Activated CD8-positive, alpha-beta T cell treated with anti-CD3 and anti-CD28 coated beads for 36 hours (primary cell): Measurements from ENCODE around the gene METAP1. TPM values are rescaled to one million over a fixed set of nuclear protein-coding genes. Genes with fewer than 3 reads are reported as not detected.
"Not testable (repeated sequence)": the region's sequence is repeated elsewhere in the genome, so short reads cannot be mapped to it uniquely, and the experiment has no call there.

ENCODE experiments used
- ATAC-seq: fragments of 200-7000 bp; cut with Tn5 transposase; one replicate; pipeline ENCODE4 v1.10.0; 2021; ENCODE audit warnings: mild to moderate bottlenecking, moderate library complexity
- CTCF ChIA-PET: fragments of 350-600 bp; sonication (Branson Sonifier 250); formaldehyde crosslinking; loops from one replicate; lab custom pipeline; 2021; ENCODE audit warnings: antibody characterized with exemption; lab: Charles Lee
- POLR2A ChIA-PET: fragments of 350-600 bp; sonication (Branson Sonifier 250); formaldehyde crosslinking; loops from one replicate; lab custom pipeline; 2021; ENCODE audit warnings: antibody characterized with exemption; lab: Charles Lee
- DNase-seq: peaks from one replicate; pipeline ENCODE4 v3.0.0-alpha.2; 2020
- H3K27ac Mint-ChIP-seq: one replicate; pipeline ENCODE4 v1.8.0; 2021; ENCODE audit warnings: mild to moderate bottlenecking, mixed read lengths
- H3K27me3 Mint-ChIP-seq: one replicate; pipeline ENCODE4 v1.8.0; 2021; ENCODE audit warnings: mixed read lengths
- H3K36me3 Mint-ChIP-seq: one replicate; pipeline ENCODE4 v1.8.0; 2021; ENCODE audit warnings: low read depth, mixed read lengths
- H3K4me1 Mint-ChIP-seq: one replicate; pipeline ENCODE4 v1.8.0; 2021; ENCODE audit warnings: low read depth, mixed read lengths
- H3K4me3 Mint-ChIP-seq: one replicate; pipeline ENCODE4 v1.8.0; 2021; ENCODE audit warnings: mild to moderate bottlenecking, moderate library complexity, mixed read lengths
- H3K9me3 Mint-ChIP-seq: one replicate; pipeline ENCODE4 v1.8.0; 2021; ENCODE audit warnings: mixed read lengths
- intact Hi-C: fragments of 100-400 bp; cut with micrococcal nuclease; formaldehyde crosslinking; loops from one replicate; pipeline ENCODE4 v1.10.0; 2022
- total RNA-seq, 2 experiments: library from RNA; stranded (reverse); gene quantifications; one replicate each; pipeline ENCODE4 v1.2.3, GENCODE V29; 2021
- TF ChIP-seq, protein P1 (sequence below): fragments of 200-600 bp; IDR thresholded peaks from one replicate; pipeline ENCODE4 v1.8.0; 2022; ENCODE audit warnings: antibody characterized with exemption, mild to moderate bottlenecking

Gene METAP1
- total RNA-seq, 2 experiments from 2014 or later, result 67.1 to 70.4 TPM

DNA sequence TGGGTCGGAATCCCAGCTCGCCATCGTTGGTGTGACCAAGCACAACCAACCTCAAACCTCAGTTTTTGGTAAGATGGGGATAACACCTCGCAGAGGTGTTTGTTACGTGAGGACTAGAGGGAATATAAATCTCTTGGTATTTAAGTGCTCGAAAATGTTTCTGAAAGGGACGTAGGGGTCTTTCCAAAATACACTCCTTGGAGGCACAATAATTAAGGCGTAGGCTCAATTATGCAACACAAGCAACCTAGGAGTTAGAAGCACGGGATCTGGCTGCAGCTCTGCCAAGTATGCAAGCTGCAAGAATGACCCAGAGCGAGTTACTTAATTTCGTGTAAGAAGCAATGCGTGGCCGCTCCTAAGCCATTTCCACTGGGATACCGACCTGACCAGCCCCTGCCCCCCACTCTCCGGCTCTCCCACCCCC lies 92.5 kb downstream of the METAP1 start:
- Mint-ChIP-seq H3K4me1 (peaks cover 27% of the 10 kb centered on the region), H3K27ac (peak overlapping the region; percentile 93), H3K27me3 (no peaks in the 10 kb centered on the region), H3K4me3 (peak overlapping the region; percentile 93), H3K9me3 (no peaks in the 10 kb centered on the region), H3K36me3 (peaks cover 12% of the 10 kb centered on the region)
- ATAC-seq (peak; percentile 15), DNase-seq (peak; percentile 45)
- POLR2A ChIA-PET, result interaction anchor here (0.6 to 2.5 kb wide), 8 partner anchors 9 to 323 kb away, joined by 3 to 22 read pairs (median 6); partner anchors contain the start of genes EIF4E and METAP1
- TF ChIP-seq, protein P1, sequence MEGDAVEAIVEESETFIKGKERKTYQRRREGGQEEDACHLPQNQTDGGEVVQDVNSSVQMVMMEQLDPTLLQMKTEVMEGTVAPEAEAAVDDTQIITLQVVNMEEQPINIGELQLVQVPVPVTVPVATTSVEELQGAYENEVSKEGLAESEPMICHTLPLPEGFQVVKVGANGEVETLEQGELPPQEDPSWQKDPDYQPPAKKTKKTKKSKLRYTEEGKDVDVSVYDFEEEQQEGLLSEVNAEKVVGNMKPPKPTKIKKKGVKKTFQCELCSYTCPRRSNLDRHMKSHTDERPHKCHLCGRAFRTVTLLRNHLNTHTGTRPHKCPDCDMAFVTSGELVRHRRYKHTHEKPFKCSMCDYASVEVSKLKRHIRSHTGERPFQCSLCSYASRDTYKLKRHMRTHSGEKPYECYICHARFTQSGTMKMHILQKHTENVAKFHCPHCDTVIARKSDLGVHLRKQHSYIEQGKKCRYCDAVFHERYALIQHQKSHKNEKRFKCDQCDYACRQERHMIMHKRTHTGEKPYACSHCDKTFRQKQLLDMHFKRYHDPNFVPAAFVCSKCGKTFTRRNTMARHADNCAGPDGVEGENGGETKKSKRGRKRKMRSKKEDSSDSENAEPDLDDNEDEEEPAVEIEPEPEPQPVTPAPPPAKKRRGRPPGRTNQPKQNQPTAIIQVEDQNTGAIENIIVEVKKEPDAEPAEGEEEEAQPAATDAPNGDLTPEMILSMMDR, result no peak
- intact Hi-C loops, result no loop called here
- CTCF ChIA-PET, result interaction anchor here (1.1 to 2.0 kb wide), 4 partner anchors 32 to 945 kb away, joined by 3 to 15 read pairs (median 4); partner anchors contain the start of genes METAP1 and STPG2

DNA sequence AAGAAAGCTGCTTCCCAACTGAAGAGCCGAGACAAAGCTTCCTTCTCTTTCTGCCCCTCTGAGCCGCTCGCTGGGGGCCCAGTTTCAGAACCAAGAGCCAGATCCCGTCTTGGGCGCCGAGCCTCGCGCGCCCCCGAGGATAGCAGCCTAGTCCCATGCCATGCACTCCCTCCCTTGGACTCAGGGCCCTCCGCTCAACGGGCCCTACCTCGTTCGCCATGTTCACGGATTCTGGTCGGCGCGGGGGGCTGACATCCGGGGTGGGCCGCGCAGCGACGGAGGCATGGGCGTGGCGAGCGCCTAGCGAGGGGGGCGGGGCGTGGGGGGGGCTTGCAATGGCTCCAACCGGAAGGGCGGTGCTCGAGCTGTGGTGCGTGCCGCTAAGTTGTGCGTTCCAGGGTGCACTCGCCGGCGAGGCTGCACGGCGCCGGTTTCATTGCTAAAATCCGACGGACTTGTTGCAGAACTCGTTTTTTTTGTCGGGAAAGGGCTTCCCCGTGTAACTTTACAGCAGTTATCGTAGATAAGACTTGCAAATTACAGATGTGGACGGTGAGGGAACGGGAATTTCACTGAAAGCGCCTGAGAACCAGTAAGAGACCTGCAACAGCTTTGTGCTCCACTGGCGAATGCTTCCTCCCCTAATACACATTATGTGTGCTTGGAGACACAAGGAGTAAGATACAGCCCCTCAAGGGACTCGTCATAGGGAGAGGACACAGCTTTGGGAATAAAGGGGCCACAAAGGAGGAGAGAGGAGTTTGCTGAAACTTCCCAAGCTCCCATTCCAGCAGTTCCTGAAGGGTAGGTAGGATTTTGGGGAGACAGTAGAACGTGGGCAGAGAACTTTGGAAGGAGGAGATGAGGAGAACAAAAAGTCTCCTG lies 93.2 kb downstream of the METAP1 start, which contains the start of gene ADH5:
ADH5 (minus strand) TSS at position 308 of the 885 bp plus-strand sequence; CDS start at position 220, 88 bp downstream.
- Mint-ChIP-seq H3K4me1 (peaks cover 27% of the 10 kb centered on the region), H3K9me3 (no peaks in the 10 kb centered on the region), H3K27ac (peak within 1 kb of the TSS; percentile 93), H3K36me3 (peaks cover 12% of the 10 kb centered on the region), H3K27me3 (no peaks in the 10 kb centered on the region), H3K4me3 (peak within 1 kb of the TSS; percentile 93)
- DNase-seq (peak; percentile 95), ATAC-seq (peak; percentile 97)
- TF ChIP-seq, protein P1, result no peak
- CTCF ChIA-PET, result interaction anchor here (1.1 to 2.0 kb wide), 4 partner anchors 33 to 945 kb away, joined by 3 to 15 read pairs (median 4); partner anchors contain the start of genes METAP1 and STPG2
- intact Hi-C loops, result no loop called here
- POLR2A ChIA-PET, result interaction anchor here (0.6 to 2.5 kb wide), 9 partner anchors 10 to 323 kb away, joined by 3 to 22 read pairs (median 6); partner anchors contain the start of genes EIF4E and METAP1

DNA sequence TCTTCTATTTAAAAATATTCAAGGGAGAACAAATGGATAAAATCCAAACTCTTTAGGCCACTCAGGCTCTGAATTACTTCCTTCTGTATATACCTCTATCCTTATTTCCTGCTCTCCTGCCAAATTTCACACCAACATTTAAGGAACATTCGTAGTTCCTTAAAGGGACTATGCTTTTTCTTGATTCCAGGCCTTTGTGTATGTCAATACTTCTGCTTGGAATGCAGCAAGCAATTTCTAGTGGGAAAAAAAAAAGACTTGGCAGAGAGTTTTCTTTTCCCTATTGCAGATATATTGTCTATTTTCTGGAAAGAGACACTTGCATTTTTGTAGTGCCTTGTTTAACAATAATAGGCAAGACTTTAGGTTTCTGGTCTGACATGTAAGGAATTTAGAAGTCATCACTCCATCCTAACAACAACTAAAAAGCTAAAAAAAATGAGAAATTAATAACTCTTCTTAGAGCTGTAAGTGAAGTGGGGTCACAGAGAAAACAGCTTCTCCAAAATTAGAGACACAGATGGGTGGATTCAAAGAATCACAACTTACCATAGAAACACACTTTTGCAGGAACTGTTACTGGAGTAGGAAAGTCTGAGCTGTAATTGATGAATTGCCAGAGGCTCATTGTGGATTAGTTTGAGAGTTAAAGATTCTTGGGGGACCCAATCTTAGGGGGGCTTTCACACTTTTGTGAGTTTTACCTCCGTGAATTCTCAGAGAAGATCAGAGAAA lies 95.1 kb downstream of the METAP1 start:
- H3K36me3 Mint-ChIP-seq, result peaks cover 5% of the 10 kb centered on the region
- peak overlapping the region; percentile 27 for H3K4me3 Mint-ChIP-seq
- ChIA-PET POLR2A (no interaction called here), CTCF (interaction anchor here (0.6 kb wide), 1 partner anchor 830 kb away, joined by 3 read pairs; no protein-coding TSS in a partner anchor)
- intact Hi-C loops, result no loop called here
- DNase-seq (no peak), ATAC-seq (no peak)
- no peaks in the 10 kb centered on the region for H3K27me3 Mint-ChIP-seq
- H3K27ac Mint-ChIP-seq, result no peak overlapping the region
- peaks cover 27% of the 10 kb centered on the region for H3K4me1 Mint-ChIP-seq
- H3K9me3 Mint-ChIP-seq, result no peaks in the 10 kb centered on the region
- TF ChIP-seq, protein P1, result no peak

DNA sequence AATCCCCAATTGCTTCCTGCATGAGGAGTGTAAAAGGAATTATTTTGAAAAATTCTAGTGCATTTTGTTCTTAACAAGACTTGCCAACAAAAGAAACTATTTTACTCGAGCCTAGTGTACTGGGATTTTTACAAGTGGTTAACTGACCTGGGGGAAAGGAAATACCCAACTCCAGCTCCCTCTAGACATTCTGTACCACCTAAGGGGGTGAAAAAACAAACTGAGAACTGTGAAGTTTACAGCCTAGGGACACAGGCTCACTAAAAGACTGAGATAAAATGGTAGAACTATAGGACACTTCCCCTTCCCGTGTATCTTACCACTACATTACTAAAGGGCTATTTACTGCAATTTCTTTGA lies 95.7 kb downstream of the METAP1 start:
- CTCF ChIA-PET, result interaction anchor here (0.6 kb wide), 1 partner anchor 831 kb away, joined by 3 read pairs; no protein-coding TSS in a partner anchor
- H3K4me3 Mint-ChIP-seq, result no peak overlapping the region

DNA sequence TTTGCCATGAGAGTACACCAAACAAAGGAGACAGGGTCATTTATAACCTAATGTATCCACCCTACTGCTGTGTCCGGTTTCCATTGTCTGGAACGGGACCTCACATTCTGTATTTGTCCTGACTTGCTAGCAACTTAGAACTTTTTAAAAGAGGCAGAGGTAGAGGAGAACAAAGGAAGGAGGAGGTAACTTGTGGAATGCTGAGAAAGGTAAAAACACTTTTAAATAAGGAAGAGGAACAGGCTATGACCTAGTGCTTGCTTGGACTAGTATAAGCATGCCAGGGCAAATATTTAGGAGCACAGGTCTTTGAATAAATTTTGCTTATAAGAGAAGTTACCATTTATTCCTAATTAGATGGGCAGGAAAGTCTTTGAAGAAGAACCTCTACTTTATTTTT lies 96.3 kb downstream of the METAP1 start:
- CTCF ChIA-PET, H3K27me3 Mint-ChIP-seq, POLR2A ChIA-PET, H3K4me3 Mint-ChIP-seq, ATAC-seq, H3K9me3 Mint-ChIP-seq, H3K27ac Mint-ChIP-seq, DNase-seq, H3K36me3 Mint-ChIP-seq, intact Hi-C loops: not testable (repeated sequence)
- peaks cover 24% of the 10 kb centered on the region for H3K4me1 Mint-ChIP-seq

More for the DNA sequence above, 95.7 kb downstream of the METAP1 start:
- H3K27ac Mint-ChIP-seq, result no peak overlapping the region
- TF ChIP-seq, protein P1, result no peak
- DNase-seq (no peak), ATAC-seq (no peak)
- intact Hi-C loops, result no loop called here
- POLR2A ChIA-PET, result no interaction called here
- H3K36me3 Mint-ChIP-seq, result peaks cover 4% of the 10 kb centered on the region
- no peaks in the 10 kb centered on the region for H3K27me3 Mint-ChIP-seq
- no peaks in the 10 kb centered on the region for H3K9me3 Mint-ChIP-seq
- peaks cover 26% of the 10 kb centered on the region for H3K4me1 Mint-ChIP-seq
